H1 (cell line): ENCODE data around the gene OR2AG1. TPM values are rescaled to one million over a fixed set of nuclear protein-coding genes. Genes with fewer than 3 reads are reported as not detected.
A peak's percentile ranks its signal among the peaks of the same experiment; 100 is the strongest.

Experiments used
- CTCF ChIA-PET: fragments of 300-600 bp; sonication (Branson Sonifier 250); formaldehyde crosslinking; loops from one replicate; lab custom pipeline; 2021; ENCODE audit not compliant: partially characterized antibody; lab: Charles Lee
- POLR2A ChIA-PET: fragments of 300-600 bp; sonication (Branson Sonifier 250); formaldehyde crosslinking; loops from one replicate; lab custom pipeline; 2021; ENCODE audit warnings: inconsistent platforms; ENCODE audit not compliant: partially characterized antibody; lab: Charles Lee
- DNase-seq, 2 experiments: peaks; one replicate each; pipeline versions ENCODE4 v3.0.0 to v3.0.0-alpha.2; 2010 to 2022; ENCODE audit warnings: low spot score in 2 of 2, low read depth in 1 of 2, mixed read lengths in 1 of 2
- FAIRE-seq: peaks from 2 replicates; lab custom pipeline; 2011; peaks lifted over from hg19 to GRCh38; lab: Jason Lieb, UNC
- H2AFZ ChIP-seq: 2 replicates; pipeline ENCODE4 v1.8.1; 2012; ENCODE audit warnings: low read length, inconsistent platforms
- H2AK5ac ChIP-seq: 2 replicates; pipeline ENCODE4 v1.6.1; 2013; ENCODE audit warnings: low read depth, low read length
- H2BK120ac ChIP-seq: replicated peaks from 2 replicates; pipeline ENCODE3; 2013; ENCODE audit warnings: low read depth, low read length, inconsistent platforms
- H2BK12ac ChIP-seq: 2 replicates; pipeline ENCODE4 v1.6.1; 2013; ENCODE audit warnings: low read depth, low read length
- H2BK15ac ChIP-seq: 2 replicates; pipeline ENCODE4 v1.6.1; 2013; ENCODE audit warnings: low read length
- H2BK20ac ChIP-seq: 2 replicates; pipeline ENCODE4 v1.6.1; 2013; ENCODE audit warnings: low read length
- H2BK5ac ChIP-seq: 2 replicates; pipeline ENCODE4 v1.6.1; 2013; ENCODE audit warnings: low read depth, low read length
- H3K14ac ChIP-seq: 2 replicates; pipeline ENCODE4 v1.6.1; 2013; ENCODE audit warnings: inconsistent platforms; ENCODE audit not compliant: insufficient read length
- H3K18ac ChIP-seq: 2 replicates; pipeline ENCODE4 v1.6.1; 2013; ENCODE audit warnings: low read length; ENCODE audit errors: extremely low read depth
- H3K23ac ChIP-seq: 2 replicates; pipeline ENCODE4 v1.6.1; 2013; ENCODE audit warnings: inconsistent platforms; ENCODE audit not compliant: insufficient read length
- H3K23me2 ChIP-seq: 2 replicates; pipeline ENCODE4 v1.6.1; 2013; ENCODE audit warnings: low read depth, low read length
- H3K27ac ChIP-seq: 2 replicates; pipeline ENCODE4 v1.6.1; 2011; ENCODE audit warnings: low read depth, low read length, inconsistent platforms
- H3K27me3 ChIP-seq, 4 experiments: replicated peaks in 1 of 4; 1 replicate in 1 of 4; 2 replicates in 3 of 4; pipeline versions ENCODE4 v1.6.1 to v1.8.1; 2011 to 2013; ENCODE audit warnings: low read length in 3 of 4, mild to moderate bottlenecking in 3 of 4, inconsistent platforms in 2 of 4, mixed read lengths in 2 of 4, moderate library complexity in 1 of 4; ENCODE audit not compliant: control insufficient read depth in 3 of 4, insufficient read depth in 3 of 4; ENCODE audit errors: extremely low read depth in 1 of 4
- H3K36me3 ChIP-seq, 4 experiments: 2 replicates each; pipeline versions ENCODE4 v1.6.1 to v1.8.1; 2011 to 2013; ENCODE audit warnings: mild to moderate bottlenecking in 4 of 4, low read length in 3 of 4, moderate library complexity in 2 of 4, control low read depth in 1 of 4, inconsistent platforms in 1 of 4; ENCODE audit not compliant: insufficient read depth in 4 of 4, control insufficient read depth in 2 of 4
- H3K4ac ChIP-seq: replicated peaks from 2 replicates; pipeline ENCODE3; 2013; ENCODE audit warnings: low read length, low read depth, mixed read lengths, inconsistent platforms; ENCODE audit not compliant: insufficient read length
- H3K4me1 ChIP-seq, 4 experiments: replicated peaks in 1 of 4; 1 replicate in 1 of 4; 2 replicates in 3 of 4; pipeline versions ENCODE4 v1.6.1 to v1.8.1; 2011 to 2013; ENCODE audit warnings: low read length in 3 of 4, inconsistent platforms in 2 of 4, mixed read lengths in 1 of 4; ENCODE audit not compliant: insufficient read depth in 4 of 4, control insufficient read depth in 3 of 4
- H3K4me2 ChIP-seq, 2 experiments: 2 replicates each; pipeline versions ENCODE4 v1.6.1 to v1.8.1; 2011 to 2013; ENCODE audit warnings: low read depth in 2 of 2, low read length in 2 of 2, control low read depth in 1 of 2, inconsistent platforms in 1 of 2, mild to moderate bottlenecking in 1 of 2; ENCODE audit not compliant: insufficient read depth in 1 of 2
- H3K4me3 ChIP-seq, 4 experiments: fragments of 200-600, 300-600 bp in 1 of 4; sonication (generic), shearing (Covaris generic), sonication (Bioruptor Twin) in 1 of 4; 2 replicates each; pipeline versions ENCODE4 v1.5.1 to v1.8.1; 2011 to 2016; ENCODE audit warnings: low read length in 4 of 4, low read depth in 3 of 4, control low read depth in 2 of 4, inconsistent platforms in 2 of 4, mild to moderate bottlenecking in 2 of 4, mixed read lengths in 1 of 4, moderate library complexity in 1 of 4; ENCODE audit not compliant: insufficient read depth in 2 of 4; ENCODE audit errors: extremely low read depth in 1 of 4
- H3K56ac ChIP-seq: replicated peaks from 2 replicates; pipeline ENCODE3; 2013; ENCODE audit warnings: low read depth, mild to moderate bottlenecking, mixed read lengths, low read length, inconsistent platforms; ENCODE audit not compliant: insufficient read length
- H3K79me1 ChIP-seq: 2 replicates; pipeline ENCODE4 v1.6.1; 2013; ENCODE audit warnings: low read depth, low read length, control low read depth
- H3K79me2 ChIP-seq, 2 experiments: 2 replicates each; pipeline versions ENCODE4 v1.6.1 to v1.8.1; 2012 to 2013; ENCODE audit warnings: low read length in 2 of 2, mild to moderate bottlenecking in 2 of 2, inconsistent platforms in 1 of 2; ENCODE audit not compliant: insufficient read depth in 2 of 2, control insufficient read depth in 1 of 2
- H3K9ac ChIP-seq, 4 experiments: replicated peaks in 1 of 4; 1 replicate in 1 of 4; 2 replicates in 3 of 4; pipeline versions ENCODE4 v1.6.1 to v1.8.1; 2011 to 2013; ENCODE audit warnings: low read depth in 3 of 4, low read length in 3 of 4, control low read depth in 2 of 4, mild to moderate bottlenecking in 2 of 4, moderate library complexity in 2 of 4, inconsistent platforms in 1 of 4; ENCODE audit errors: extremely low read depth in 1 of 4
- H3K9me3 ChIP-seq, 2 experiments: 2 replicates each; pipeline versions ENCODE4 v1.6.1 to v1.8.1; 2012 to 2013; ENCODE audit warnings: mild to moderate bottlenecking in 2 of 2, moderate library complexity in 2 of 2, control low read depth in 1 of 2, inconsistent platforms in 1 of 2, low read depth in 1 of 2, low read length in 1 of 2, mixed read lengths in 1 of 2; ENCODE audit not compliant: insufficient read depth in 2 of 2
- H4K20me1 ChIP-seq, 2 experiments: replicated peaks in 1 of 2; 2 replicates each; pipeline versions ENCODE3 to v1.8.1; 2011 to 2013; ENCODE audit warnings: inconsistent platforms in 2 of 2, low read length in 2 of 2, mild to moderate bottlenecking in 1 of 2; ENCODE audit not compliant: insufficient read depth in 2 of 2, control insufficient read depth in 1 of 2
- H4K5ac ChIP-seq: 2 replicates; pipeline ENCODE4 v1.6.1; 2013; ENCODE audit warnings: low read length, low read depth, mixed read lengths, inconsistent platforms; ENCODE audit not compliant: insufficient read length
- H4K8ac ChIP-seq: 2 replicates; pipeline ENCODE4 v1.8.0; 2013; ENCODE audit warnings: mild to moderate bottlenecking, moderate library complexity, low read length, inconsistent platforms; ENCODE audit not compliant: insufficient read depth; ENCODE audit errors: extremely low read depth
- H4K91ac ChIP-seq: replicated peaks from 2 replicates; pipeline ENCODE3; 2013; ENCODE audit warnings: low read length, mixed read lengths, inconsistent platforms; ENCODE audit not compliant: insufficient read length
- CTCF ChIP-seq, 3 experiments: IDR thresholded peaks; 1 replicate in 2 of 3; 2 replicates in 1 of 3; pipeline versions ENCODE4 v1.5.1 to v1.6.1; 2011; ENCODE audit warnings: low read length in 3 of 3, mild to moderate bottlenecking in 3 of 3, inconsistent platforms in 2 of 3, low read depth in 1 of 3, moderate library complexity in 1 of 3; ENCODE audit not compliant: insufficient read depth in 1 of 3; ENCODE audit errors: control extremely low read depth in 1 of 3
- HDAC2 ChIP-seq, 2 experiments: fragments of 300-600 bp in 1 of 2; sonication (generic) in 1 of 2; IDR thresholded peaks; 2 replicates each; pipeline ENCODE4 v1.6.1; 2011 to 2012; ENCODE audit warnings: low read depth in 2 of 2, low read length in 2 of 2, mild to moderate bottlenecking in 2 of 2, moderate library complexity in 2 of 2, borderline replicate concordance in 1 of 2, inconsistent platforms in 1 of 2
- JUN ChIP-seq: IDR thresholded peaks from 2 replicates; pipeline ENCODE4 v1.6.1; 2011; ENCODE audit warnings: low read depth, mild to moderate bottlenecking, improper control_type of control experiment, low read length
- RAD21 ChIP-seq, 2 experiments: IDR thresholded peaks in 1 of 2; conservative IDR thresholded peaks in 1 of 2; 2 replicates each; pipeline ENCODE4 v1.6.1; 2011; ENCODE audit warnings: low read depth in 2 of 2, low read length in 2 of 2, improper control_type of control experiment in 1 of 2, inconsistent platforms in 1 of 2, mild to moderate bottlenecking in 1 of 2, moderate library complexity in 1 of 2
- SIN3A ChIP-seq, 2 experiments: IDR thresholded peaks in 1 of 2; conservative IDR thresholded peaks in 1 of 2; 2 replicates each; pipeline ENCODE4 v1.6.1; 2011 to 2012; ENCODE audit warnings: low read length in 2 of 2, improper control_type of control experiment in 1 of 2, low read depth in 1 of 2, mild to moderate bottlenecking in 1 of 2
- TAF7 ChIP-seq: optimal IDR thresholded peaks from 2 replicates; pipeline ENCODE3; 2011; ENCODE audit warnings: low read depth, mild to moderate bottlenecking, inconsistent platforms, low read length, moderate library complexity, borderline replicate concordance
- TBP ChIP-seq: IDR thresholded peaks from 2 replicates; pipeline ENCODE4 v1.6.1; 2011; ENCODE audit warnings: low read depth, low read length, improper control_type of control experiment
- TCF12 ChIP-seq: IDR thresholded peaks from 2 replicates; pipeline ENCODE4 v1.6.1; 2011; ENCODE audit warnings: low read depth, mild to moderate bottlenecking, low read length
- TEAD4 ChIP-seq: IDR thresholded peaks from 2 replicates; pipeline ENCODE4 v1.6.1; 2012; ENCODE audit warnings: low read depth, low read length, inconsistent platforms, mixed read lengths
- YY1 ChIP-seq: IDR thresholded peaks from 2 replicates; pipeline ENCODE4 v1.6.1; 2011; ENCODE audit warnings: low read depth, mild to moderate bottlenecking, low read length
- WGBS, 2 experiments: shearing (Covaris generic) in 1 of 2; methylation state at CpG; one replicate each; pipeline versions ENCODE4 v1.1.6 to v1.1.7; 2013 to 2015; ENCODE audit warnings: low lambda C conversion rate in 2 of 2, mixed read lengths in 2 of 2, inconsistent platforms in 1 of 2, low coverage in 1 of 2, missing lambda C conversion rate in 1 of 2; ENCODE audit not compliant: insufficient replicate concordance in 2 of 2, insufficient coverage in 1 of 2, insufficient read length in 1 of 2; ENCODE audit errors: extremely low coverage in 1 of 2, missing lambda C conversion rate in 1 of 2; 5-methylcytosine and 5-hydroxymethylcytosine counted together
- polyA plus RNA-seq, 7 experiments: library from polyadenylated mRNA; depleted of rRNA in 3 of 7; stranded (reverse) in 5 of 7; unstranded in 2 of 7; fragments of >200 nt in 5 of 7; fragments of 200-250 nt in 2 of 7; gene quantifications; 1 replicate in 5 of 7; 2 replicates in 1 of 7; 4 replicates in 1 of 7; pipeline versions ENCODE4 v1.2.1 to v1.2.3, GENCODE V29; 2011 to 2013; ENCODE audit warnings: missing spikeins in 2 of 7, mixed read lengths in 2 of 7
- total RNA-seq: library from RNA; stranded (reverse); fragmentation: NEBNext Ultra II Directional; extraction: Animal tissue kit (Norgen Biotek cat#: 25700); gene quantifications from 2 replicates; pipeline ENCODE4 v1.2.1, GENCODE V29; 2021

Gene OR2AG1
- total and polyA plus RNA-seq, 2 of the 8 experiments (the other 6 are each of a cell fraction or from before 2014, with no cell fraction given): not detected

- Histone ChIP-seq H3K14ac (no peak overlapping the region), H3K23me2 (no peaks in the 10 kb centered on the region), H2BK12ac (no peak overlapping the region), H4K8ac (peak overlapping the region; percentile 80; the same call in 1 of the 2 replicates), H2BK20ac (no peak overlapping the region), H4K91ac (no peak overlapping the region), H3K79me2 (no peaks in the 10 kb centered on the region), H2BK120ac (no peak overlapping the region), H3K79me1 (no peaks in the 10 kb centered on the region), H4K20me1 (no peaks in the 10 kb centered on the region), H3K9me3 (no peaks in the 10 kb centered on the region; a peak in 1 of 4 replicates), H3K4me1 (peaks cover 0 to 5% (median 0%) of the 10 kb centered on the region in 4 experiments; a peak in 3 of 7 replicates), H3K36me3 (no peaks in the 10 kb centered on the region), H2BK5ac (no peak overlapping the region), H3K9ac (no peak overlapping the region), H3K56ac (no peak overlapping the region), H2AFZ (no peak overlapping the region), H3K4ac (no peak overlapping the region), H3K18ac (no peak overlapping the region), H2BK15ac (no peak overlapping the region), H3K27me3 (no peaks in the 10 kb centered on the region), H4K5ac (no peak overlapping the region), H3K4me2 (no peak overlapping the region; a peak in 1 of 4 replicates), H2AK5ac (no peak overlapping the region), H3K4me3 (no peak overlapping the region), H3K23ac (no peak overlapping the region), H3K27ac (no peak overlapping the region)
- 30% methylated on average over 1 of the region's 1 CpG; no CpG with 5 or more reads in 1 of the 2 experiments for WGBS, 2 experiments
- CTCF ChIA-PET: interaction anchor here (0.5 to 1.7 kb wide), 19 partner anchors 10 to 738 kb away, joined by 3 to 6 read pairs (median 3); partner anchors contain the start of genes OR10A5, OR2AG1 and ZNF215
- FAIRE-seq: peak; percentile 60
- POLR2A ChIA-PET: interaction anchor here (1.0 to 1.2 kb wide), 2 partner anchors 10 to 12 kb away, joined by 3 read pairs; no protein-coding TSS in a partner anchor
- peak; percentile 66 to 69 for DNase-seq
- TF ChIP-seq HDAC2 (IDR thresholded peaks at IDR 0.05; ENCODE audit: borderline replicate concordance in 1 of 2, low read depth in 2 of 2, low read length in 2 of 2) (no peak), TBP (no peak), SIN3A (conservative IDR thresholded peaks at IDR 0.05 in 1 of 2, IDR thresholded peaks at IDR 0.05 in 1 of 2; ENCODE audit: low read depth in 1 of 2, low read length in 2 of 2) (0 out of 4 replicates have a peak, but pooled peaks have one; percentile 17 to 52), JUN (no peak), TCF12 (0 out of 2 replicates have a peak, but pooled peaks have one; percentile 69), TEAD4 (peak; percentile 71), TAF7 (no peak), CTCF (IDR thresholded peaks at IDR 0.05; ENCODE audit: control extremely low read depth in 1 of 3, insufficient read depth in 1 of 3, low read depth in 1 of 3, low read length in 3 of 3) (peak; percentile 41 to 58 (median 53)), YY1 (peak; percentile 73), RAD21 (IDR thresholded peaks at IDR 0.05 in 1 of 2, conservative IDR thresholded peaks at IDR 0.05 in 1 of 2; ENCODE audit: low read depth in 2 of 2, low read length in 2 of 2) (peak; percentile 88 to 89)
Measured at GRCh38 chr11:6817694-6818093, 34.9 kb downstream of the OR2AG1 start.
